Measurements from ENCODE around the gene FMN1. TPM values are rescaled to one million over a fixed set of nuclear protein-coding genes. Genes with fewer than 3 reads are reported as not detected.

Gene FMN1
- total and polyA plus RNA-seq, 10 of the 15 experiments (the other 5 are each of a cell fraction or from before 2014, with no cell fraction given) = 0.05 to 0.16 (median 0.08) TPM; not detected in 4

DNA sequence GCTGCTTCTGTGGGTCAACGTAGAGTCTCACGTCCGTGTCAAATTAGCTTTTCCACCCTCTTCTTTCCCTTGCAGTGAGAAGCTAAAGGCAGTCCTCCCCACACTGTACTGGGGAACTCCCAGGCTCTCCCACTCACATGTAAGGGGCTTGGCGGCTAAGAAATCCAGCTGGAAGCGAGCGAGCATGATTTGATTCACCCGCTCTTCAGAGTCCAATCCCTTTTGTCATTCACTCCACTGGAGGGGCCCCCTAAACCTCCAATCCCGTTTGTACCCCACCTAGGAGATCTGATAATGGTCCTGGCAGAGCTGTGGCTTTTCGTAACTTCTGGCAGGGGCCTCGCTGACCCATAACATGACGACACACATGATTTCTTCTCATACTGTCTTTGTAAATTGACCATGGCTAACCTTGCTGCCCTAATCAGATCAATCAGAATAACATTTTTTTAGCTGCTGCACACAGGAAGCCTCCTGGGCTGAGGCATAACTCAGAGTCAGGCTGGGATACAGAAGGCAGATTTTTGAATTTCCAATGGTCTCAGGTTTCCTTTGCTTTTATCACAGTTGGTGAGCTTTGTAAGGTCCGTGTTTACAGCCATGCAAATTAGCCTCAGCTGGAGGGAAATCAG, 241.5 kb downstream of the FMN1 start:
- ChIA-PET SMC1A (ENCODE audit: uncharacterized antibody, unreplicated experiment) (interaction anchor here (1.0 to 2.4 kb wide), 8 partner anchors 9 to 297 kb away, joined by 3 to 11 read pairs (median 4); no protein-coding TSS in a partner anchor), CTCF (interaction anchor here (0.7 to 8.1 kb wide), 6 partner anchors 17 to 290 kb away, joined by 3 to 119 read pairs (median 8); no protein-coding TSS in a partner anchor), POLR2A (interaction anchor here (1.0 kb wide), 1 partner anchor 108 kb away, joined by 3 read pairs; no protein-coding TSS in a partner anchor), RAD21 (ENCODE audit: unreplicated experiment) (interaction anchor here (0.6 to 2.9 kb wide), 5 partner anchors 17 to 190 kb away, joined by 3 to 9 read pairs (median 3); no protein-coding TSS in a partner anchor)
- no peak overlapping the region for H3K4me2 ChIP-seq (ENCODE audit: control insufficient read depth, insufficient read depth)
- intact Hi-C loops (cut with micrococcal nuclease; ENCODE audit: unreplicated experiment) = no loop called here
- H3K27me3 ChIP-seq (replicated peaks in 1 of 2; ENCODE audit: control insufficient read depth in 2 of 2, insufficient read depth in 2 of 2, low read length in 1 of 2) = no peaks in the 10 kb centered on the region
- FAIRE-seq = no peak
- H3K79me2 ChIP-seq (ENCODE audit: control insufficient read depth, insufficient read depth, low read length) = no peaks in the 10 kb centered on the region
- H4K20me1 ChIP-seq (ENCODE audit: control insufficient read depth, insufficient read depth) = no peaks in the 10 kb centered on the region
- H3K9me3 ChIP-seq (replicated peaks; ENCODE audit: control insufficient read depth, insufficient read depth, low read length) = no peaks in the 10 kb centered on the region
- H3K36me3 ChIP-seq (ENCODE audit: control insufficient read depth in 2 of 2, insufficient read depth in 2 of 2, low read length in 1 of 2) = no peaks in the 10 kb centered on the region
- 59% methylated on average over 11 of the region's 12 CpGs for WGBS (ENCODE audit: insufficient coverage, insufficient replicate concordance, low lambda C conversion rate, missing lambda C conversion rate)
- no peak for DNase-seq (ENCODE audit: low read depth, low spot score)
- no peak overlapping the region for H3K4me3 ChIP-seq
- no peaks in the 10 kb centered on the region for H3K4me1 ChIP-seq (ENCODE audit: control insufficient read depth, insufficient read depth, low read length)
- no peak overlapping the region for H3K9ac ChIP-seq (ENCODE audit: control insufficient read depth, insufficient read depth, low read length)
- no peak for TF ChIP-seq TCF3 (IDR thresholded peaks at IDR 0.05; ENCODE audit: borderline replicate concordance, insufficient read depth, low read depth, low read length)
- no peak for TF ChIP-seq PBX3 (IDR thresholded peaks at IDR 0.05; ENCODE audit: insufficient replicate concordance, low read depth, low read length)
- TF ChIP-seq, protein P1, sequence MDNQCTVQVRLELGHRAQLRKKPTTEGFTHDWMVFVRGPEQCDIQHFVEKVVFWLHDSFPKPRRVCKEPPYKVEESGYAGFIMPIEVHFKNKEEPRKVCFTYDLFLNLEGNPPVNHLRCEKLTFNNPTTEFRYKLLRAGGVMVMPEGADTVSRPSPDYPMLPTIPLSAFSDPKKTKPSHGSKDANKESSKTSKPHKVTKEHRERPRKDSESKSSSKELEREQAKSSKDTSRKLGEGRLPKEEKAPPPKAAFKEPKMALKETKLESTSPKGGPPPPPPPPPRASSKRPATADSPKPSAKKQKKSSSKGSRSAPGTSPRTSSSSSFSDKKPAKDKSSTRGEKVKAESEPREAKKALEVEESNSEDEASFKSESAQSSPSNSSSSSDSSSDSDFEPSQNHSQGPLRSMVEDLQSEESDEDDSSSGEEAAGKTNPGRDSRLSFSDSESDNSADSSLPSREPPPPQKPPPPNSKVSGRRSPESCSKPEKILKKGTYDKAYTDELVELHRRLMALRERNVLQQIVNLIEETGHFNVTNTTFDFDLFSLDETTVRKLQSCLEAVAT (IDR thresholded peaks at IDR 0.05) = no peak
- TF ChIP-seq POLR2AphosphoS2 (IDR thresholded peaks at IDR 0.05; ENCODE audit: low read depth, low read length) = no peak
- no peak for TF ChIP-seq RFX5 (IDR thresholded peaks at IDR 0.05; ENCODE audit: low read depth, low read length)
- TF ChIP-seq JUND (IDR thresholded peaks at IDR 0.05; ENCODE audit: low read depth, low read length) = no peak
- TF ChIP-seq, protein P2, sequence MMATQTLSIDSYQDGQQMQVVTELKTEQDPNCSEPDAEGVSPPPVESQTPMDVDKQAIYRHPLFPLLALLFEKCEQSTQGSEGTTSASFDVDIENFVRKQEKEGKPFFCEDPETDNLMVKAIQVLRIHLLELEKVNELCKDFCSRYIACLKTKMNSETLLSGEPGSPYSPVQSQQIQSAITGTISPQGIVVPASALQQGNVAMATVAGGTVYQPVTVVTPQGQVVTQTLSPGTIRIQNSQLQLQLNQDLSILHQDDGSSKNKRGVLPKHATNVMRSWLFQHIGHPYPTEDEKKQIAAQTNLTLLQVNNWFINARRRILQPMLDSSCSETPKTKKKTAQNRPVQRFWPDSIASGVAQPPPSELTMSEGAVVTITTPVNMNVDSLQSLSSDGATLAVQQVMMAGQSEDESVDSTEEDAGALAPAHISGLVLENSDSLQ (IDR thresholded peaks at IDR 0.05) = no peak
- no peak for TF ChIP-seq BCLAF1 (IDR thresholded peaks at IDR 0.05)
- BruUV-seq (replicated peaks) = no TSS peak
- H2AFZ ChIP-seq (ENCODE audit: control insufficient read depth, low read depth, low read length) = no peak overlapping the region
- no peak for ATAC-seq
- in situ Hi-C loops (cut with MboI) = loop anchor here (10.0 kb wide), 1 partner anchor 288 kb away; no protein-coding TSS in a partner anchor
- no peak overlapping the region for H3K27ac ChIP-seq (ENCODE audit: control insufficient read depth, insufficient read depth)

All from GM12878 (cell line).